HG03575 (cell line): Measurements from ENCODE around the gene LMF1.
"Not testable (repeated sequence)": the region's sequence is repeated elsewhere in the genome, so short reads cannot be mapped to it uniquely, and the experiment has no call there.

Experiments
- ATAC-seq: cut with Tn5 transposase; IDR thresholded peaks from one replicate; pipeline ENCODE4 v1.9.1; 2021; ENCODE audit not compliant: unreplicated experiment, insufficient number of reproducible peaks, low FRiP score; ENCODE audit errors: extremely low read depth

The LMF1 gene

DNA sequence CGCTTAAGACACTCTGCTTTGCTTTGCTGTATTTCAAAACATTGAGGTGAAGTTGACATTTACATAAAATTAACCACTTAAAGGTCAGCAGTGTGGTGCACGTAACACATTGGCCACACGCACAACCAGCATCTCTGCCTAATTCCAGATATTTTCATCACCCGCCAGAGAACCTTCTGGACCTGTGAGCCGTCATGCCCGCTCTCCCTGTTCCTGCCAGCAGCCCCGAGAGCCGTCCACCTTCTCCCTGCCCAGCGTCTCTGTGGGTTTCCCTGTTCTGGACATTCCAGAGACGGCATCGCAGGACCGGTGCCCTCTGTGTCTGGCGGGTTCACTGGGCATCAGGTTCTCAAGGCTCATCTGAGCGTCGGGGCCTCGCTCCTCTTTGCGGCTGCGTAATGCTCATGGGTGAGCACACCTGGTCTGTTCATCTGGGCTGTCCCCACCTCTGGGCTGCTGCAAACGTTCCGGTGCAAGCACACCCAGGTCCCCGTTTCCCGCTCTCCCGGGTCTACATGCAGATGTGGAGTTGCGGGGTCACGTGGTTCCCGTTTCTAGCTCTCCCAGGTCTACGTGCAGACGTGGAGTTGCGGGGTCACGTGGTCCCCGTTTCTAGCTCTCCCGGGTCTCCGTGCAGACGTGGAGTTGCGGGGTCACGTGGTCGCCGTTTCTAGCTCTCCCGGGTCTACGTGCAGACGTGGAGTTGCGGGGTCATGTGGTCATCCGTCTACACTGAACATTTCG, 122.1 kb downstream of the LMF1 start:
- ATAC-seq, result no peak

DNA sequence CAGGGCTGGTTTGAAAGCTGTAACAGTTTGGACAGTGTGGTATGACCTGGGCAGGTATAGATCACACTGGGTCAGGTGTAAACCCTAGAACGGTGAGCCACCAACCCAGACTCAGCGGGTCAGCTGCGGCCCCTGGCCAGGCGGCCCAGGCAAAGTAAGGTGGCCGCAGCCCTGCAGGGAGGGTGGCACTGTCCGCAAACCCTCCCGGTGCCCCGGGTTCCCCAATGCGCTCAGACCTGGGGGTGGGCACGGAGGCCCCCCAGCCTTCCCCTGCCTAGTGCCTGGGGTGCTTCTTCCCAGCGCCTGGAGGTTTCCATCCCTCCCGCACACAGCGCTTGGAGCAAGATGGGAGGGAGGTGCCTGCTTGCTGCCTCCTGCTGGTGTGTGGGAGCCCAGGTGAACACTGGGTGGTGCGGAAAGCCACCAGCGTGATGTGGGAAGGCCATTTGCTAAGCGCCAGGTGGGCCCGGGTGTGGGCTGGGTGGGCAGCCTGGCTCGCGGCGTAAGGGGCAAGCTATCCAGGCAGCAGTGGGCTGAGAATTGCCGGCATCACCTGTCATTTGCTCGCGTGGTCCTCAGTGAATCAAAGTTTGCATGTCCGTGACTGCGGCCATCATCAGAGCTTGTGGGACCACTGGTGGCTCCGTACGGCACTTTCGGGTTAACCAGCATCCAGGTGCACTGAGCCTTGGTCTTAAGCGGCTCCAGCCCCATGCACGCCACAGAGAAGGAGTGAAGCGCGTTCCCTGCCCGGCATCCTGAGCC, 122.9 kb downstream of the LMF1 start:
- no peak for ATAC-seq

- ATAC-seq, result no peak
Measured at GRCh38 chr16:847151-847550, 123.6 kb downstream of the LMF1 start.

DNA sequence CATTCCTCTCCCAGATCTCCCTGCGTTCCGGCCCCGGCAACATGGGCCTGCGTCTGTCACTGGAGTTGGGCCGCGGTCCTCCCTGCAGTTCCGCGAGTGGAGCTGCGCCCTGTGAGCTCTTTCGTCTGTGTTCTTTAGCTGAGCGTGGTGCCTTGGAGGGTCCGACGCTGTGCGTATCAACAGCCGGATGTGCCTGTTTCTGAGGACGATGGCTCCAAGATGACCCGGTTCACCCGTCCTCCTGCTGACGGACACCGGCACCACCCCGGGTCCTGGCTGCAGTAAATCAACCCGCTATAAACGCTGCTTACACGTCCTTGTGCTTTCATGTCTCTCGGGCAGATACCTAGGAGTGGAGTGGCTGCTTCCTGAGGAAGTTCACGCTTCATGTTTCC, 125.4 kb downstream of the LMF1 start:
- ATAC-seq, result no peak

DNA sequence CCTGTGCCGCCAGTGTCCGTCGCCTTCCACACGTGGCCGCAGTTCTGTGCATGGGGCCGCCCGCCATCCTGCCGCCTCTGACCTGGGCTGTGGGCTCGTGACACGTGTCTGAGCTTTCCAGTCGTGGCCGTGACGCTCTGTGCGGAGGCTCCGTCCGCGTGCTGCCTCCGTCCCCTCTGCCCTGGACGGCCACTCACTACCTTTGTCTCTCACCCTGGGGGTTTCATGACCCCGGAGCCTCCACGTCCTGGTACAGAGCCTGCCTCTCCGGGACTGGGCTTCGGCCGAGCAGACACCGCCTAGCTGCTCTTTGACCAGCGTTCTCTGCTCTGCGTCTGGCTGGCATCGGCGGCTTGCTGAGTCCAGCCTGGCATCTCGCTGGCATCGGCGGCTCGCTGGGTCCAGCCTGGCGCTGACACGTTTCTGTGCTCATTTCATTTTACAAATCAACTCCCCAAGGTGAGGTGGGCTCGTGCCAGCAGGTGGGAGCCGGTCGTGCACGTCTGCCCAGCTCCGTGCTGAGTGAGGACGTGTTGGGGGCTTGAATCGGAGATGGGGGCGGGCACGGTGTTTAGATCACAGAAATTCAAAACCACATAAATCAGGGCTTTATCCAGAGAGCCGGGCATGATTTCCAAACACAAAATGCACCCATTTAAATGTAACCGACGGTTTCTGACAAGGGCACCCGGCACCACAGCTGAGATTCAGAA, 126.0 kb downstream of the LMF1 start:
- no peak for ATAC-seq

DNA sequence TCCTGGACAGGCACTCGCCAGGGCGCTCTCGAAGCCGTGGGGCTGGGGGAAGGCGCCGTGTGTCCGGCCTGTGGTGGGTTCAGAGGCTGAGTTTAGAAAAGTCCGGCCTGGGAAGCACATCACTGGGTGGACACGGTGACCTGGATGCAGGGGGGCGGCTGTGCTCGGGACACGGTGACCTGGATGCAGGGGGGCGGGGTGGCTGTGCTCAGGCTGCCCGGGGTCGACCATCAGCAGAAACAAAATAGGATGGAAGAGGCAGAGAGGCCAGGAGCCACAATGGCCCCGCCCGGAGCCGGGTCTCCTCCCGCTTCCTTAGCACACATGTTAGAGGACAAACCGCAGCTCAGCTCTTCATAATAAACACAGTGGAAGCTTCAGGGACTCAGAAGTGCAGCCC, 127.0 kb downstream of the LMF1 start:
- no peak for ATAC-seq

DNA sequence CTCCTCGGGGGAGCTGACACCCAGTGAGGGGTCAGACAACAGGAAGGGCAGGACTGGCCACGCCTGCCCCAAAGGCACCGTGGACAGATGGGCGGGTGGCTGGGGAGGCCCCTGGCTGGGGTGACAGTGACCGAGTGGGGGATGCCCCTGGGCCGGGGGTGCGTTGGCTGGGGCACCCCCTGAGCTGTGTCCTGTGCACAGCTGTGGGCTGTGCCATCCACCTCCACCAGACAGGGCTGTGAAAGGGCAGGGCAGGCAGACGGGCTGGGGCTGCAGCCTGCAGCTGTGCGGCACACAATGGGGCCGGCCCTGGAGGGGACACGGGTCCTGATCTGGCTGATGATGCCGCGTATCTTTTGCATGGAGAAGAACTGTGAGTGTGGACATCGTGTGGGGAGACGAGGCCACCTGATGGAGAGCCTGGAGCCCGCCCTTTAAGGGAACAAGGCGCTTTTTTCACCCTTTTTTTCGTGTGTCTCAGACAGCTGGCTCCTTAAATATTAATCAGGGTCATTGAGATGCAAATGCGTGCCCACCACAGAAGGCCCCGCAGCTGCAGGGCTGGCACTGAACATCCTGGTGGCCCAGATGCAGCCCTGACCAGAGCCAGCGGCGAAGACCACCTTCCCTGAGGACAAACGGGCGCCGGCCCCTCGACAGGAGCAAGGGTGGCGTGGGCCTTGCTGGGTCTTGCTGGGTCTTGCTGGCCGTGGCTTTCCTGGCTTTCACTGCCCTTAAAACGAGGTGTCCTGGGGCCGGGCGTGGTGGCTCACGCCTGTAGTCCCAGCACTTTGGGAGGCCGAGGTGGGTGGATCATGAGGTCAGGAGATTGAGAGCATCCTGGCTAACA, 127.8 kb downstream of the LMF1 start:
- no peak for ATAC-seq

DNA sequence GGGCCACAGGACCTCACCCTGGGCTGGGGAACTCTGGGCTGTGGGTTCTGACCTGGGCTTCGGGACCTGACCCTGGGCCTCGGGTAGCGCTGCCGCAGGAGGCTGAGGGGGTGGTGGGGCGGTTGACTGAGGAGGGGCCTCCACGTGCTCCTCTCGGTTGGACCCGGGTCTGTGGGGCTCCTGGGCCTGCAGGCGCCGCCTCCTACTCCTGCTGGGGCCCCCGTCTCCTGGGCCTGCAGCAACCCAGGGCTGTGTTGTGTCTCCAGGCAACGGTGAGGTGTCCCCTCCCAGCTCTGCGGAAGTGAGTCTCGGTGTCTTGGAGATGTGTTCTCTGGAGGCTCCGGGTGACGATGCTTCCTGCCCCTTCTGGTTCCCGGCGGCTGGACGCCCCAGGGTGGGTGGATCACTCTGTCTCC, 128.7 kb downstream of the LMF1 start:
- ATAC-seq, result no peak

DNA sequence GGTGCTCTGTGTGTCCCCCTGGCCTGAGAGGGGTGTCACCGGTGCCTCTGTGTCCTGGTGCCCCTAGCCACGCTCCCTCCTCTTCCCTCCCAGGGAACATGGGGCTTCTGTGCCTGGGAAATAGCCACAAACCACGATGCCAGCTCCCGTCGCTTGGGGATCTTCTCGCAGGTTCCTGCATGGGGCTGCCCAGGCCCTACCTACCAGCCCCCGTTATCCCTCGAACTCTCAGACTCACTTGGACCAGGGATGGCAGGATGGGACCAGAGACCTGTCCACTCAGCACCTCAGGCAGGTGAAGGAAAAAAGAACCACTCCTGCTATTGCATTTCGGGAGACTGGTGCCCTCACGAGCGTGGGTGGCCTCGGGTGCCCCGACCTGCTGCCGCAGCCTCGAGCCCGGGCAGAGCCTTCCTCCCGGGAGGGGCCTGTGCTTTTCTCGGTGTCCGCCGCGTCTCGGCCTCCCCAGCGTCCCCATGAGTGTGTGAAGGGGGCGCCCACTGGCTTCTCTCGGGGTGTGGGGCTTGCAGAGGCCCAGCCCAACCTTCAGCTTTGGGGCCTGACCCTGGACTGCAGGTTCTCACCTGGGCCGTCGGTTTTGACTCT, 129.2 kb downstream of the LMF1 start:
- ATAC-seq, result no peak

GRCh38 chr16:840561-841454, 130.0 kb downstream of the LMF1 start:
- ATAC-seq, result no peak

DNA sequence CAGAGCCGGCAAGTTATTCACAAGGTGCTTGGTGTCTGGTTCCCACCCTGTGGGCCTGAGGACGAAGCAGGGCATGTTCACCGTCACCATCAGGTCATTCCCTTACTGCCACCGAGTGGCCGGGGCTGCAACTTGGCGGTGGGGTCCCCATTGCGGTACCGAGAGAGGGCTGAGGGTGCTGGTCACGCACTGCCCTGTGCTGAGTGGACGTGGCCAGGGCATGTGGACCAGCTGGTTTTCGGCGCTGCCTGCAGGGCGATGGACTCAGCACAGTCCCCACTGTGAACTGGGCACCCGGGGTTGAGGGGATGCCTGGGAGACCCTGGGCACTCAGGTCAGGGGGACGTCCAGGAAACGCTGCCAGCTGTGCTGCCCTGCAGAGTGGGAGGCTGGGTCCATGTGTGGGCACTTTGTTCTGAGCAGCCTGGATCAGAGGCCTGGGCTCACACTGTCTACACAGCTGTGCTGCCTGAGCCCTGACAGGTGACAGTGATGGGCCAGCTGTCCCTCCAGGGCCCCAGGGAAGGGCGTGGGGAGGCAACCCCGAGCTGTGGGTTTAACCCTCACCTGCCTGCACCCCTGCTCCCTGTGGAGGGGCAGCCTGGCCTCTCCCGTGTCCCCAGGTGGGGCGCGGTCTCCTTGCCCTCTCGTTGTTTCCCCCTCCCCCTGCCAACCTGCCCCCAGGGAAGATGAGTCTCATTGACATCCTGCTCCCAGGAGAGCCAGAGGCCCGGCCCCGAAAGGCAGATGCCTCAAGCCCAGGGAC, 131.0 kb downstream of the LMF1 start:
- no peak for ATAC-seq

- ATAC-seq, result no peak
Measured at GRCh38 chr16:838741-839140, 132.0 kb downstream of the LMF1 start.

DNA sequence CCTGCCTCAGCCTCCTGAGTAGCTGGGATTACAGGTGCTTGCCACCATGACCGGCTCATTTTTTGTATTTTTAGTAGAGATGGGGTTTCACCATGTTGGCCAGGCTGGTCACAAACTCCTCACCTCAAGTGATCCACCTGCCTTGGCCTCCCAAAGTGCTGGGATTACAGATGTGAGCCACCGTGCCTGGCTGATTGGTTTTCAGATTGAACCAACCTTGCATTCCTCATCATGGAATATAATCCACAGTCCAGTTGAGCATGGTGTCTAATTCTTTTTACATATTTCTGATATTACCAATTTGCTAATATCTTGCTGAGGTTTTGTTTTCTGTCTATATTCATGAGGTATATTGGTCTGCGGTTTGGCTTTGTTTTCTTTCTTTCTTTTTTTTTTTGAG, 134.0 kb downstream of the LMF1 start:
- ATAC-seq, result not testable (repeated sequence)

GRCh38 chr16:836221-836620, 134.6 kb downstream of the LMF1 start:
- ATAC-seq, result no peak

- ATAC-seq, result no peak
Measured at GRCh38 chr16:835373-835772, 135.4 kb downstream of the LMF1 start.

GRCh38 chr16:833411-833810, 137.4 kb downstream of the LMF1 start:
- no peak for ATAC-seq

DNA sequence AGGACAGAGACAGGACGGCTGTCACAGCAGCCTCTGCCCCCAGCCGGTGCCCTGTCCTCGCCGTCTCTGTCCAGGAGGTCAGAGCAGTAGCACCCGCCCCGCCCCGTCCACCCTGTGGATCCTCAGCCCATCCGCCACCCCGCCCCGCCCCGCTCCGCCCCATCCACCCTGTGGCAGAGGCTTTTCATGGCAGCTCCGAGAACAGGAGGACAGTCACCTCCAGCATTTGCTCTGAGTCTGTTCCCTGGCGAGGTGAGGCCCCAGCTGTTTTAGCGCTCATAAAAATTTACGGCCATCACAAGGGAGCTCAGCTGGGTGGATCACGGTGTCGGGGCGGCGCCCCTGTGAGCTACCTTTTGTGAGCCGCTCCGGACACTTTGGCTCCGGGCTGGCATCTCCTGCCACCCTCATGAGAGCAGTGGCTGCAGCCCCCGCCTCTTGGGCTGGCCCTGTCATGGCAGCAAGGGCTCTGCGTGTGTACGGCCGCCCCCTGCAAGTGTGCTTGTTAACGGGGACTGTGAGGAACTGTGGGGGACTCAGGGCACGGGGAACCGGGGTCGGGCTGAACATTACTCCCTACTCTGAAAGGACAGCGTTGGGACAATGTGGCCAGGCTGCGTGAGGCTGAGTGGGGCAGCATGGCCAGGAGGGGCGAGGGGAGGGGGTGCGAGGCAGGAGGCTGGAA, 138.0 kb downstream of the LMF1 start:
- no peak for ATAC-seq
